GM21447 (cell line): Measurements from ENCODE around the gene TOR1A.

Experiments
- ATAC-seq: cut with Tn5 transposase; IDR thresholded peaks from one replicate; pipeline ENCODE4 v1.9.1; 2021; ENCODE audit not compliant: unreplicated experiment

TOR1A gene

GRCh38 chr9:129853614-129854013 lies 29.7 kb upstream of the TOR1A start:
- ATAC-seq: no peak

- ATAC-seq: no peak
These were observed 28.6 kb upstream of the TOR1A start for GRCh38 chr9:129852579-129852978.

- no peak for ATAC-seq
These were observed 27.9 kb upstream of the TOR1A start for GRCh38 chr9:129851821-129852220.

- ATAC-seq: no peak
These were observed 27.1 kb upstream of the TOR1A start for GRCh38 chr9:129850821-129851550.

- ATAC-seq: no peak
These were observed 26.0 kb upstream of the TOR1A start for GRCh38 chr9:129849901-129850300.

- ATAC-seq: no peak
These were observed 24.9 kb upstream of the TOR1A start for GRCh38 chr9:129848712-129849441.

- ATAC-seq: no peak
These were observed 21.4 kb upstream of the TOR1A start for GRCh38 chr9:129845373-129845772.

- ATAC-seq: no peak
These were observed 17.1 kb upstream of the TOR1A start for GRCh38 chr9:129841071-129841470.

GRCh38 chr9:129840034-129840433 lies 16.1 kb upstream of the TOR1A start:
- no peak for ATAC-seq

GRCh38 chr9:129839324-129840023 lies 15.5 kb upstream of the TOR1A start:
- no peak for ATAC-seq

GRCh38 chr9:129838707-129839259 lies 14.8 kb upstream of the TOR1A start:
- ATAC-seq: no peak

- no peak for ATAC-seq
These were observed 12.5 kb upstream of the TOR1A start for GRCh38 chr9:129836311-129837007.

GRCh38 chr9:129835860-129836223 lies 11.9 kb upstream of the TOR1A start:
- ATAC-seq: no peak

GRCh38 chr9:129835128-129835859 lies 11.4 kb upstream of the TOR1A start, which contains the start of the genes C9orf78 and USP20:
TSS of gene C9orf78 (minus strand) at chr9:129835275. CDS start at chr9:129835221, 54 bp downstream.
TSS of gene USP20 (plus strand) at chr9:129835458. CDS start at chr9:129852556, 17,098 bp downstream.
- peak; percentile 92 for ATAC-seq

- ATAC-seq: peak; percentile 22
These were observed 10.7 kb upstream of the TOR1A start for GRCh38 chr9:129834489-129835127.

- no peak for ATAC-seq
These were observed 9.0 kb upstream of the TOR1A start for GRCh38 chr9:129832982-129833381.

GRCh38 chr9:129828969-129829368 lies 5.0 kb upstream of the TOR1A start:
- no peak for ATAC-seq

- ATAC-seq: no peak
These were observed 4.1 kb upstream of the TOR1A start for GRCh38 chr9:129828051-129828450.

- ATAC-seq: no peak
These were observed 2.8 kb upstream of the TOR1A start for GRCh38 chr9:129826759-129827158.

GRCh38 chr9:129826344-129826743 lies 2.4 kb upstream of the TOR1A start:
- no peak for ATAC-seq
